Lower leg skin (tissue), 4 donors: Measurements from ENCODE around the gene C4B. TPM values are rescaled to one million over a fixed set of nuclear protein-coding genes. Genes with fewer than 3 reads are reported as not detected.
"Not testable (repeated sequence)": the region's sequence is repeated elsewhere in the genome, so short reads cannot be mapped to it uniquely, and the experiment has no call there.

Experiments used
- DNase-seq, 2 donors: peaks; one replicate each; pipeline ENCODE4 v3.0.0-alpha.2; 2019; ENCODE audit warnings: low spot score in 2 of 2
- H3K4me3 ChIP-seq: fragments of 200-600 bp; sonication (generic); 2 replicates; pipeline ENCODE4 v1.5.1; 2017; ENCODE audit warnings: mild to moderate bottlenecking, low read depth; ENCODE audit not compliant: poor library complexity, severe bottlenecking
- POLR2A ChIP-seq, 2 donors: fragments of 450-650 bp; IDR thresholded peaks; one replicate each; pipeline ENCODE4 v1.6.1; 2016 to 2017; ENCODE audit warnings: antibody characterized with exemption in 2 of 2, mild to moderate bottlenecking in 1 of 2, moderate library complexity in 1 of 2
- WGBS, 2 donors: methylation state at CpG; one replicate each; pipeline ENCODE4 v1.1.5; 2018; 5-methylcytosine and 5-hydroxymethylcytosine counted together
- intact Hi-C: fragments of 100-400 bp; cut with DNase I; formaldehyde crosslinking; loops from one replicate; pipeline ENCODE4 v1.15.0; 2023; ENCODE audit warnings: low total_unique reads
- total RNA-seq, 4 donors: library from RNA; depleted of rRNA; stranded (reverse); fragments of >200 nt; gene quantifications; one replicate each; pipeline ENCODE4 v1.1.0, GENCODE V29; 2016
- TF ChIP-seq, protein P1 (sequence below), 3 donors: fragments of 450-650 bp; IDR thresholded peaks; one replicate each; pipeline ENCODE4 v1.5.1; 2016; ENCODE audit warnings: antibody characterized with exemption in 3 of 3, mild to moderate bottlenecking in 3 of 3, moderate library complexity in 2 of 3

C4B gene
- 10 to 100 TPM in 1 of 4 donors, 1 to 10 TPM in 3; 4.5 to 12.1 (median 6.3) TPM for total RNA-seq

GRCh38 chr6:32014547-32014946 is at the start of gene C4B:
C4B (plus strand) TSS chr6:32014795; CDS start chr6:32014846, 51 bp downstream.
- no CpG with 5 or more reads among the region's 6 CpGs for WGBS, 2 donors
- H3K4me3 ChIP-seq, intact Hi-C loops, DNase-seq: not testable (repeated sequence)

DNA sequence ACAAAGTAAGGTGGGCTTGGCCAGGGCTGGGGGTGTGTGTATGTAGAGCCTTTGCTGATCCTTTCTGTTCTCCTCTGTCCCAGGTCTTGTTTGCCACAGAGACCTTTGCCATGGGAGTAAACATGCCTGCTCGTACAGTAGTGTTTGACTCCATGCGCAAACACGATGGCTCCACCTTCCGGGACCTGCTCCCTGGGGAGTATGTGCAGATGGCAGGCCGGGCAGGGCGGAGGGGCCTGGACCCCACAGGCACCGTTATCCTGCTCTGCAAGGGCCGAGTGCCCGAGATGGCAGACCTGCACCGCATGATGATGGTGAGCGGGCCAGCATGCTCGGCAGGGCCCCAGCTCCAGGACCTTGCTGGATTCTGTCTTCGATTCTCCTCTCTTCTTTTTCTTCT is 48.9 kb upstream of the C4B start:
- no peak overlapping the region for H3K4me3 ChIP-seq
- intact Hi-C loops = no loop called here
- TF ChIP-seq, protein P1, sequence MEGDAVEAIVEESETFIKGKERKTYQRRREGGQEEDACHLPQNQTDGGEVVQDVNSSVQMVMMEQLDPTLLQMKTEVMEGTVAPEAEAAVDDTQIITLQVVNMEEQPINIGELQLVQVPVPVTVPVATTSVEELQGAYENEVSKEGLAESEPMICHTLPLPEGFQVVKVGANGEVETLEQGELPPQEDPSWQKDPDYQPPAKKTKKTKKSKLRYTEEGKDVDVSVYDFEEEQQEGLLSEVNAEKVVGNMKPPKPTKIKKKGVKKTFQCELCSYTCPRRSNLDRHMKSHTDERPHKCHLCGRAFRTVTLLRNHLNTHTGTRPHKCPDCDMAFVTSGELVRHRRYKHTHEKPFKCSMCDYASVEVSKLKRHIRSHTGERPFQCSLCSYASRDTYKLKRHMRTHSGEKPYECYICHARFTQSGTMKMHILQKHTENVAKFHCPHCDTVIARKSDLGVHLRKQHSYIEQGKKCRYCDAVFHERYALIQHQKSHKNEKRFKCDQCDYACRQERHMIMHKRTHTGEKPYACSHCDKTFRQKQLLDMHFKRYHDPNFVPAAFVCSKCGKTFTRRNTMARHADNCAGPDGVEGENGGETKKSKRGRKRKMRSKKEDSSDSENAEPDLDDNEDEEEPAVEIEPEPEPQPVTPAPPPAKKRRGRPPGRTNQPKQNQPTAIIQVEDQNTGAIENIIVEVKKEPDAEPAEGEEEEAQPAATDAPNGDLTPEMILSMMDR (IDR thresholded peaks at IDR 0.05) = no peak
- no peak for TF ChIP-seq POLR2A (IDR thresholded peaks at IDR 0.05)
- no peak for DNase-seq
- 87 to 92% methylated on average over 13 of the region's 13 CpGs for WGBS, 2 donors

GRCh38 chr6:31966506-31966905 is 48.1 kb upstream of the C4B start:
- intact Hi-C loops = no loop called here

DNA sequence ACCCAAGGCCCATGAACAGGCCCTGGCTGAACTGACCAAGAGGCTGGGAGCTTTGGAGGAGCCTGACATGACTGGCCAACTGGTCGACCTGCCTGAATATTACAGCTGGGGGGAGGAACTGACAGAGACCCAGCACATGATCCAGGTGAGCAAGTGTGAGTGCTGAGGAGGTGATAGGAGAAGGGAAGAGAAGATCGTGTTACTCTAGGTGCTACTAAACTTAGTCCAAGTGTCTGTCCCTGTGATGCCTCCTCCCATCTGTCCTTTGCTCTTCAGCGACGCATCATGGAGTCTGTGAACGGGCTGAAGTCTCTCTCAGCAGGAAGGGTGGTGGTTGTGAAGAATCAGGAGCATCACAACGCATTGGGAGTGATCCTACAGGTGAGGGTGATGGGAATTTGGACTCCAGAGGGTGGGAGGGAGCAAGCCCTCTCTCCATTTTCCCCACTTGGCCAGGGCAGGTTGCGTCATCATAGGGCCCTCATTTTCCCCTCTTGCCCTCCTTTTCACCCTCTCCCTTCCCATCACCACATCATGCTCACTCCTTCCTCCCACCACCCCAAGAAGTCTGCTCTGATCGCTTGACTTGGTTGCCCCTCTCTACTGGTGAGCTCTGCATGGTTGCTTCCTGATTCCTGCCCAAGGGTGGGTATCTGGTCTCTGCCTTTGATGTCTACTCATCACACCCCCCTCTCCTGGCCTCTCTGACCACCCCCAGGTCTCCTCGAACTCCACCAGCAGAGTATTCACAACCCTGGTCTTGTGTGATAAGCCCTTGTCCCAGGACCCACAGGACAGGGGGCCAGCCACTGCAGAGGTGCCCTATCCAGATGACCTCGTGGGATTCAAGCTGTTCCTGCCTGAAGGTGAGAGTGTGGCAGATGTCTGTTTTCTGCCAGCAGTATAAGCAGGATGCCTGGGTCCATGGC is 47.3 kb upstream of the C4B start:
- TF ChIP-seq, protein P1 (IDR thresholded peaks at IDR 0.05) = no peak
- TF ChIP-seq POLR2A (IDR thresholded peaks at IDR 0.05) = no peak
- no peak for DNase-seq
- WGBS, 2 donors = 80 to 89% methylated on average over 10 of the region's 10 CpGs
- no peak overlapping the region for H3K4me3 ChIP-seq
- intact Hi-C loops = no loop called here

More at GRCh38 chr6:31966506-31966905, 48.1 kb upstream of the C4B start:
- TF ChIP-seq, protein P1 (IDR thresholded peaks at IDR 0.05) = no peak
- 83 to 92% methylated on average over 7 of the region's 7 CpGs for WGBS, 2 donors
- DNase-seq = no peak
- H3K4me3 ChIP-seq = no peak overlapping the region

DNA sequence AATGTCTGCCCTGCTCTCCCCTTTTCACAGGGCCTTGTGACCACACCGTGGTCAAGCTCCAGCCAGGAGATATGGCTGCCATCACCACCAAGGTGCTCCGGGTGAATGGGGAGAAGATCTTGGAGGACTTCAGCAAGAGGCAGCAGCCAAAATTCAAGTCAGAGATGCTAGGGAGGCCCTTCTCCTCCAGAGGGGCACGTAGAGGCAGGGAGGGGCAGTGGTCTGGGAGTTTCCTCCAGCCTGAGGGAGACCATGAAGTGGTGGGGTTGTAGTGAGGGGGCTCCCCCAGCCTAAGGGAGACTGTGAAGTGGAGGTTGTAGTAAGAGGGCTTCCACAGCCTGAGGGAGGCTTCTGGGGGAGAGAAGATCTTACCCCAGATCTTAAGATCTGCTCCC is 46.7 kb upstream of the C4B start:
- WGBS, 2 donors = 81 to 86% methylated on average over 3 of the region's 3 CpGs

DNA sequence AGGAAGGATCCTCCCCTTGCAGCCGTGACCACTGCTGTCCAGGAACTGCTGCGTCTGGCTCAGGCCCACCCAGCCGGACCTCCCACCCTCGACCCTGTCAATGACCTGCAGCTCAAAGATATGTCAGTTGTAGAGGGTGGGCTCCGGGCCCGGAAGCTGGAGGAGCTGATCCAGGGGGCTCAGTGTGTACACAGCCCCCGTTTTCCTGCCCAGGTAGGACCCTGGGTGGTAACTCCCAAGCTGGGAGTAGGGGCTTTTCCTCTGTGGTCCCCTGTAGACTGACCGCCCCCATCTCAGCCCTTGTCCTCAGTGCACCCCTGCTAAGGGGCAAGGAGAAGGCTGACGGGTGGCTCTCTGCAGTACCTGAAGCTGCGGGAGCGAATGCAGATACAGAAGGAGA is 46.3 kb upstream of the C4B start:
- intact Hi-C loops = no loop called here
- TF ChIP-seq POLR2A (IDR thresholded peaks at IDR 0.05) = no peak
- TF ChIP-seq, protein P1 (IDR thresholded peaks at IDR 0.05) = no peak
- no peak for DNase-seq
- WGBS, 2 donors = 76 to 92% methylated on average over 11 of the region's 11 CpGs
- no peak overlapping the region for H3K4me3 ChIP-seq

More for the DNA sequence above, 46.7 kb upstream of the C4B start:
- no peak for DNase-seq
- TF ChIP-seq POLR2A (IDR thresholded peaks at IDR 0.05) = no peak
- TF ChIP-seq, protein P1 (IDR thresholded peaks at IDR 0.05) = no peak
- intact Hi-C loops = no loop called here
- H3K4me3 ChIP-seq = no peak overlapping the region
